Activated CD8-positive, alpha-beta memory T cell treated with anti-CD3 and anti-CD28 coated beads, Interleukin-2, amount 50 U/mL, for 48 hours (primary cell): ENCODE data around the gene TEX19.
"Not testable (repeated sequence)": the region's sequence is repeated elsewhere in the genome, so short reads cannot be mapped to it uniquely, and the experiment has no call there.

Experiments used
- DNase-seq: peaks from one replicate; pipeline ENCODE4 v3.0.0-alpha.2; 2020

The TEX19 gene

GRCh38 chr17:82392941-82393340, 33.9 kb downstream of the TEX19 start:
- no peak for DNase-seq

- DNase-seq, result no peak
Observed at GRCh38 chr17:82394278-82394677, 35.2 kb downstream of the TEX19 start.

- no peak for DNase-seq
Observed at GRCh38 chr17:82396601-82397435, 37.8 kb downstream of the TEX19 start.

GRCh38 chr17:82397449-82398335, 38.6 kb downstream of the TEX19 start:
- no peak for DNase-seq

GRCh38 chr17:82399041-82399441, 40.0 kb downstream of the TEX19 start:
- no peak for DNase-seq

GRCh38 chr17:82399601-82400101, 40.6 kb downstream of the TEX19 start:
- DNase-seq, result no peak

- no peak for DNase-seq
Observed at GRCh38 chr17:82400206-82400605, 41.2 kb downstream of the TEX19 start.

GRCh38 chr17:82400830-82401229, 41.8 kb downstream of the TEX19 start:
- DNase-seq, result peak; percentile 80

- no peak for DNase-seq
Observed at GRCh38 chr17:82402865-82403264, 43.8 kb downstream of the TEX19 start.

GRCh38 chr17:82403662-82404660, 44.9 kb downstream of the TEX19 start:
- no peak for DNase-seq

GRCh38 chr17:82405051-82405450, 46.0 kb downstream of the TEX19 start:
- no peak for DNase-seq

GRCh38 chr17:82406131-82406671, 47.2 kb downstream of the TEX19 start:
- no peak for DNase-seq

GRCh38 chr17:82407255-82407654, 48.2 kb downstream of the TEX19 start:
- DNase-seq, result no peak

- DNase-seq, result no peak
Observed at GRCh38 chr17:82408288-82408937, 49.4 kb downstream of the TEX19 start.

GRCh38 chr17:82408938-82409318, 49.9 kb downstream of the TEX19 start:
- no peak for DNase-seq

- DNase-seq, result no peak
Observed at GRCh38 chr17:82410014-82410716, 51.1 kb downstream of the TEX19 start.

GRCh38 chr17:82411396-82412053, 52.5 kb downstream of the TEX19 start:
- DNase-seq, result no peak

GRCh38 chr17:82412081-82412480, 53.0 kb downstream of the TEX19 start:
- not testable (repeated sequence) for DNase-seq

GRCh38 chr17:82412535-82413520, 53.8 kb downstream of the TEX19 start:
- no peak for DNase-seq
